Measurements from ENCODE around the gene PRDM16. TPM values are rescaled to one million over a fixed set of nuclear protein-coding genes. Genes with fewer than 3 reads are reported as not detected.

The PRDM16 gene
- total and polyA plus RNA-seq, 2 of the 8 experiments (the other 6 are each of a cell fraction or from before 2014, with no cell fraction given): 0.39 to 0.43 TPM

GRCh38 chr1:3219005-3219790, 150.2 kb downstream of the PRDM16 start (continued):
- TF ChIP-seq SAP30 (IDR thresholded peaks at IDR 0.05; ENCODE audit: insufficient read depth, insufficient replicate concordance, low read length): no peak

Measured in H1 (cell line).